Mammary epithelial cell (primary cell): Measurements from ENCODE around the gene SLC49A4.

Source experiments
- CTCF ChIP-seq, 2 donors: IDR thresholded peaks in 1 of 2; conservative IDR thresholded peaks in 1 of 2; 2 replicates each; pipeline ENCODE4 v1.5.1; 2011 to 2012; ENCODE audit warnings: inconsistent platforms in 2 of 2, low read length in 2 of 2, mild to moderate bottlenecking in 2 of 2, control low read depth in 1 of 2, low read depth in 1 of 2; ENCODE audit not compliant: insufficient read depth in 1 of 2; ENCODE audit errors: extremely low read depth in 1 of 2
- EZH2 ChIP-seq: IDR thresholded peaks from 2 replicates; pipeline ENCODE4 v1.6.1; 2012; ENCODE audit warnings: low read length, inconsistent platforms, borderline replicate concordance

- TF ChIP-seq CTCF (conservative IDR thresholded peaks at IDR 0.05 in 1 of 2, IDR thresholded peaks at IDR 0.05 in 1 of 2; ENCODE audit: extremely low read depth in 1 of 2, insufficient read depth in 1 of 2, low read depth in 1 of 2, low read length in 2 of 2): no peak
- no peak for TF ChIP-seq EZH2
These were observed 95.9 kb downstream of the SLC49A4 start for GRCh38 chr3:122890720-122891220.
